Fibroblast of skin of left biceps (primary cell): ENCODE measurements around the gene MCC.

ENCODE experiments used
- DNase-seq, 2 experiments: peaks; one replicate each; pipeline ENCODE4 v3.0.0-alpha.2; 2013; ENCODE audit warnings: low read depth in 2 of 2

The MCC gene

GRCh38 chr5:113056988-113057387 is 431.3 kb downstream of the MCC start:
- no peak for DNase-seq

DNA sequence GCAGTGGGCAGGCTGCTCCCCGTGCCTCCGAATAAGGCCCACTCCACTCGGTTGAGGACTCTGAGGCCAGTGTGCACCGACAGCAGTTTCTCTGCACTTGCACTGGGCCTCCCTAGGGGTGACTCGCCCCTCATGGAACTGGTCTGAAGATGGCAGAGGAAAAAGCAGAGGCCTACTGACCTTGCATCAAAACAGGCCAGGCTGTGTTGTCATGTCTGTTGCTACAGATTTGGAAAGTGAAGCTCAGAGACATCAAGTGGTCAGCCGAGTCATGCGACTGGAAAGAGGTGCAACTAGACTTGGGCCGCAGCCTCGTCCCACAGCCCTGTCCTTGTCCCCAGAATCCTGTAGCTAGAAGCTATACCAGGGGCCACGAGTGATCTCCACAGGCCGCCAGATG is 433.4 kb downstream of the MCC start:
- DNase-seq: no peak

GRCh38 chr5:113053511-113053995 is 434.7 kb downstream of the MCC start:
- DNase-seq: no peak

- no peak for DNase-seq
Observed at GRCh38 chr5:113052041-113052795, 436.0 kb downstream of the MCC start.

- peak; percentile 50 to 55 for DNase-seq
Observed at GRCh38 chr5:113050721-113051382, 437.4 kb downstream of the MCC start.

DNA sequence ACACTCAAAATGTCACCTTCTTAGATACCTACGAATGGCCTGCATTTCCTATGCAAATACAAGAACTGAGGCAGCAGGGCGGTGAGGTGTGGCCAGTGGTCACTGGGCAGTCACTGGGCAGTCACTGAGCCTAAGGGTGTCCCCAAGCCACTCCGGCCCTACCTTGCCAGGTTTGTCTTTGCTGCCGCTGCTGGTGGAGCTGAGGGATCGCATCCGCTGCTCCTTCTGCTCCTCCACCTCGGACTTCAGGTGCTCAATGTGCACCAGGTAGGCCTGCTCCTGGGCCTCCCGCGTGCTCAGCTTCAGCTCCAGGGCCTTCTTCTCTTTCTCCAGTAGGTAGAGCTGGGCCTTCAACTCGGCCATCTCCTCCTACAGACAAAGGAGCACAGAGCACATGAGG is 439.3 kb downstream of the MCC start:
- no peak for DNase-seq

DNA sequence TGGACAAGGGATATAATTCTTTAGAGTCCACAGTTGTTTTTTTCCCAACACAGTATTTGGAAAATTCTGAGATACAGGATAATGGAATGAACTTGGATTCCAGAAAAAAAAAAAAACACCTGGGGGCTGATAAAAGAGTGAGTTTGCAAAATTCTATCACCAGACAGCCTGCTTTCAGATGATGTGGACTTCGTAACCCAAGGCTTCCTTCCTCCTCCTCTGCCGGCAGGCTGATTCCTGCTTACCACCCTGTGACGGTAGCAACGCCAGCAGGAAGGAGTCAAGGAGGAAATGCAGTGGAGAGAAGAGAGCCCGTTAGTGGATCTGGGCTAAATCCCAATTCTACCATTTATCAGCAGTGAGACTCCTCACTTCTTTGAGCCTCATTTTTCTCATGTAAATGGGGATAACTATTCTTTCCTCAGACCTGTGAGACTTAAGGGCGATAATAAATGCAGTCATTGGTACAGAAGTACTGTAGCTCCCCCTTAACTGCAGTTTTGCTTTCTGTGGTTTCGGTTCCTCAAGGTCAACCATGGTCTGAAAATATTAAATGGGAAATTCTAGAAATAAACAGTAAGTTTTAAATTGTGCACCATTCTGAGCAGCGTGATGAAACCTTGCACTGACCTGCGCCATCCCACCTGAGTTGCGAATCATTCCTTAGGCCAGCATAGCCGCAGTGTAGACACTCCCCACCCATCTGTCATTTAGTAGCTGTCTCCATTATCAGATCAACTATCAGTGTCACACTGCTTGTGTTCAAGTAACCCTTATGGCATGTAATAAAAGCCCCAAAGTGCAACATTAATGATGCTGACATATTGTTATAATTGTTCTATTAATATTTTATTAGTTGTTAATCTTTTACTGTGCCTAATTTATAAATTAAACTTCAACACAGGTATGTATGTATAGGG is 440.3 kb downstream of the MCC start:
- DNase-seq: no peak

DNA sequence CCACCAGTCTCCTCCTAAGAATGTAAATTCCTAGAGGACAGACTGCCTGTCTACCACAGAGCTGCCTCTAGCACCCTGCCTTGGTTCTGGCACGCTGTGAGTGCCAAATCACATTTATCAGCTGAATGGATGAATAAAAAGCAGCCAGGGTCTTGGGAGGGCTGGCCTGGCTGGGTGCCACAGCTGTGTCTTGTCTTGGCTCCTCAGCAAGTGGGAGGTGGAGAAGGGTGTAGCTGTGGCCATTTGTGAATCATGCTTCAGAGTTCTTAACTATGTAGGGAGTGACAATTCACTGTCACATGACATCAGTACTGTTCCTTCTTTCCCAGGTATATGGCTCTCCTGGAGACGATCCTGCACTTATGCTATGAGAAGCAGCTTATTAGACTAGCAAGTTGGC is 441.0 kb downstream of the MCC start:
- DNase-seq: no peak

DNA sequence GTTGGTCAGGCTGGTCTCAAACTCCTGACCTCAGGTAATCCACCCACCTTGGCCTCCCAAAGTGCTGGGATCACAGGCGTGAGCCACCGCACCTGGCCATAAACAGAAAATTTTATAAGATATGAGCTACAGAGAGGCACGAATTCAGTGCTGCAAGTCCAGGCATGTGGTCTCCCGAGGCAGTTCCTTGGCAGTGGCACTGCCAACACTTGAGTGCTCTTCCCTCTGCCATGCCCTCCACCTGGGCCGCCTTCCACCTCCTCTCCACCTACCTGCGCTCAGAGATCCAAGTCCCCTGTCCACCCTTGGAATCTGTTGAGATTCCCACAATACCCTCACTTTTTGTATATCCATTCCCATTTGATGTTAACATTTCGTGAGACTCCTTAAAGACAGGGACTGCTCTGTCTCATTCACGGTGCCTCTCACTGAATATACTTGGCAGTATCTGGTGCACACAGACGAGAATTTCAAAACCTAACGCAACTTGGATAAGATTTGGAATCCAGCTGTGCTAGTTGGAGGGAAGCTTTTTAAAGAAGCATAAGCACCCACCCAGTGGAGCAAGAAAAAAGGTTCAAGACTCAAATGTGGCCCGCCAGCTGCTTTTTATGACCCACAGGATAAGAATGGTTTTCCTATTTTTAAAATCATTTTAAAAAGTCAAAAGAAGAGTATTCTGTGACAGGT is 443.3 kb downstream of the MCC start:
- DNase-seq: no peak

DNA sequence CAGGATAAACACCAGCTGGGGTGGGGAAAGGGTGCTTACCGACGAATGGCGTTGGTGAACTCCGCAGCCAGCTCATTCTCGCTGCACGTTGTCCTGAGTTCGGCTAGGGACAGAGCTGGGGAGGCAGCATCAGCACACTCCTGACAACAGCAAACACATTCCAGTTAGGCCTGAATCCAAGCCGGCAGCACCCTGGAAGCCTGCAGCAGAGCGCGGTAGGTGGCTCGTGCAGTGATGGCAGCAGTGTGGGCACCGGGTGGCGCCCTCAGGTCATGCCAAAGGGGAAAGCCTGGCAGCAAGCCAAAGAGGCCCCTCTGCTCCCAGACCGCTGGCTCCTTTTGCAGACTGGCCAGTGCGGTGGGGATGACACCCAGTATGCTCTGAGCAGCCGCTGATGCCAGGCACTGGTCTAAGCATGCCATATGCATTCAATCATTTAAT is 444.7 kb downstream of the MCC start:
- DNase-seq: no peak

- no peak for DNase-seq
Observed at GRCh38 chr5:113042491-113043243, 445.6 kb downstream of the MCC start.

GRCh38 chr5:113040672-113041260 is 447.5 kb downstream of the MCC start:
- no peak for DNase-seq

DNA sequence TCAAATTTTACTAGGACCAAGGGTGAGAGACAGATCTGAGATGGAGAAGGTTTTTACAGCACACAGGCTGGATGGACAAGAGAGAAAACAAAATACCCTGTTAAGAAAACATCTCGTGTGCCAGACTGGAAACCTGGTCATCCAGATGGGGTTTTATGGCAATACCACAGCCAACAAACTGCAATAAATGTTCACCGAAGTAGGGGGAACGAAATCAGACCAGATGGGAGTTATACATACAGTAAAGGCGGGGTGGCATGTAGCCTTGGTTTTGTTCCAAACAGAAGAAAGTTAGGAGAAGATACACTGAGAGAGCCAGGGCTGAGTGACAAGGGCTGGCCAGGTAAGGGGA is 448.3 kb downstream of the MCC start:
- no peak for DNase-seq

DNA sequence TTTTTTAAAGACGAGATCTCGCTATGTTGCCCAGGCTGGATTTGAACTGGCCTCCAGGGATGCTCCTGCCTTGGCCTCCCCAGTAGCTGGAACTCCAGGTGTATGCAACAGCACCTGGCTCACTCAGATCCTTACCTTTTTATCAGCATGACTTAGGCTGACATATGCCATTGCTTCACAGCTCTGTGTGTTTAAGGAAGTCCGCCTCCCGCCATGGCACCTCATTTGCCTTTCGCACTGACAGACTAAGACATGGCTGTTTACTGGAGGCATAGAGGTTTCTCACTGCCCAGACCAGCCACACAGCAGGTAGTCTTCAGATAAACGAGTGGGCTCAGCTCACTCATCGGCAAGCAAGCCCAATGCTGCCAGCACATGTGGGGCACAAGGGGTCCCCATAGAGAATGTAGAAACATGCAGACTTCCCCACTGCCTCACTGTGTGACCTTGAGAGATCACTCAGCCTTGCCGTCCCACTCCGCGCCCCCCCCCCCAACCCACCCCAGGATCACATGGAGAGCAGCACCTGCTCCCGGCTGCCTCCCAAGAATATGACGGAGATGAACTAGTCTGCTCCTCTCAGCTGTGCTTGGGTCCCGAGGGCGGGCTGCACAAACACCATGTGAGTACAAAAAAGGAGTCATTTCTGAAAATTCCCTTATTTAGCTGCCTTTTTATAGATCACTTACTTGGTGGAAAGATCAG is 448.9 kb downstream of the MCC start:
- no peak for DNase-seq

- no peak for DNase-seq
Observed at GRCh38 chr5:113038714-113039113, 449.5 kb downstream of the MCC start.

DNA sequence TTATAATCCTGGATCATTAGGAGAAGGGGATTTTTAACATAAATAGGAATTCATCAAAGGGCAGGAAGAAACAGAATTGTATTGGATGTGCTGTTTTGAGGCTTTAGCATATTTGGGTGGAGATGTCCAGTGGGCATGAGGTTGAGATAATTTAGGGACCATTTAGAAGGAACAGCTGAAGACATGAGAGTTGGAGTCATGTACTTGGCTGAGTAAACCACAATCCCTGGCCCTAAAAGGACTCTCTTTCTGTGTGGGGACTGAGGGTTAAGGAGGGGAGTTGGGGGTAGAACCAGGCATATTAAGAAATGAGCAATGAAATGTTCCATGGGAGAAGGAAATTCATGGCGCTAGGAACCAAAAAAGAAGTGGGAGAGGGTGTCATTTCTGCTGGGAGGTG is 450.1 kb downstream of the MCC start:
- DNase-seq: no peak

DNA sequence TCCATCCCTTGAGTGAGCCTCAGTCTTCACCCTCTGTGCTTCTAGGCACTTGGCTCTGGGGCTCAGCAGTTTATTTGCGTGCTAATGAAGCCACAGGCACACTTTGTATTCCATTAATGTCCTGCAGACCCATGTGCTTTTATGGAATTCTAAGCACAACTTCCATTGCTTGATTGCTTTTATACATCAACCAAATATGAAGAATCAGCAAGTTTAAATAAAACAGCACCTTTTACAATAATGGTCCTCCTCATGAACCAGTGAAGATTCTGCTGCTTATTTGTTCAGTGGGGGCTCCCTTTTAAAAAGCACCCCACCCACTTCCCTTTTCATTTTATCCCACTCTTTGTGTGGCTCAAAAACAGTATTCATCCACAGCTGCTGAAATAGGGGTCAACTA is 451.4 kb downstream of the MCC start:
- no peak for DNase-seq

GRCh38 chr5:113036321-113036720 is 451.9 kb downstream of the MCC start:
- DNase-seq: no peak

DNA sequence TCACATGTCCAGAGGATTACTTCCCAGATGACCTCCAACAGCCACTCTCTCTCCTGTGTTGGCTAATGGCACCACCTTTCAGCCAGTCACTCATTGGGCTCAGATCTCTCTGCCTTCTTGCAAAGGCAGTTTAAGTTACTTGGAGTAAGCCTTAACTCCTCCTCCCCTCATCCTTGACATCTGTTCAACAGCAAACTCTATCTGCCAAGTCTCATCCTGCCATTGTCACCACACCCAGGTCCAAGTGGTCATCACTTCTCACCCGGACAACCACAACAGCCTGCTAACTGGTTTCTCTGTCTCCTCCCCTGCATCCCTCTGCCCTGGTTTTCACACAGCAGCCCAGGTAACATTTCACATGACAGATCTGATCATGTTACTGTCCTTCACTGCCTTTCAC is 453.2 kb downstream of the MCC start:
- DNase-seq: no peak

GRCh38 chr5:113034182-113034773 is 454.0 kb downstream of the MCC start:
- peak; percentile 72 to 74 for DNase-seq
